Sigmoid colon (tissue), 4 donors: ENCODE results near the gene PLPP1.

Experiments
- EP300 ChIP-seq, 4 donors: sonication (generic); formaldehyde crosslinking; IDR thresholded peaks; one replicate each; pipeline ENCODE4 v1.6.1; 2017; ENCODE audit warnings: antibody characterized with exemption in 4 of 4
- POLR2A ChIP-seq, 2 donors: fragments of 450-650 bp; IDR thresholded peaks; one replicate each; pipeline ENCODE4 v1.6.1; 2016; ENCODE audit warnings: antibody characterized with exemption in 2 of 2, mild to moderate bottlenecking in 2 of 2, moderate library complexity in 2 of 2
- POLR2AphosphoS5 ChIP-seq, 4 donors: sonication (generic); formaldehyde crosslinking; IDR thresholded peaks; one replicate each; pipeline ENCODE4 v1.6.1; 2017; ENCODE audit warnings: antibody characterized with exemption in 4 of 4
- TF ChIP-seq, protein P1 (sequence below), 4 experiments: fragments of 450-650 bp in 3 of 4; fragments of 200-600 bp in 1 of 4; IDR thresholded peaks; one replicate each; pipeline ENCODE4 v1.5.1; 2016 to 2019; ENCODE audit warnings: antibody characterized with exemption in 4 of 4, mild to moderate bottlenecking in 3 of 4, moderate library complexity in 2 of 4

DNA sequence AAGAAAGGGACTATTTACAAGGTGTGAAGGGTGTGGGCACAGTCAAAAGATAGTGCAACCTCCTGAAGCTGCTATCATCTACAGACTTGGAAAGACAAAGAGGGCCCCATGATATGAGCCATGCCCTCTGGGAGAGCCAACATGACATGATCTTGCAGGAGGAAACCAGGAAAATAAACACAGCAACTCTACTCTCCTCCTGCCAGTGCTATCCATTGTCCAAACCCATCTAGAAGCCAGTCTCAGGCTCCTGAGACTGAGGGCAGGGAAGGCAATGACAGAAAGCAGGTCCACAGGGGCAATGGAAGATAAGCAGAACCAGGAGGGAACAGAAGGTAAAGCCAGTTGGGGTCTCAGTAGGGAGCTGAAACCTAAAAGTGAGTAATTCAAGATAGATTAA, 37.1 kb downstream of the PLPP1 start:
- TF ChIP-seq, protein P1, sequence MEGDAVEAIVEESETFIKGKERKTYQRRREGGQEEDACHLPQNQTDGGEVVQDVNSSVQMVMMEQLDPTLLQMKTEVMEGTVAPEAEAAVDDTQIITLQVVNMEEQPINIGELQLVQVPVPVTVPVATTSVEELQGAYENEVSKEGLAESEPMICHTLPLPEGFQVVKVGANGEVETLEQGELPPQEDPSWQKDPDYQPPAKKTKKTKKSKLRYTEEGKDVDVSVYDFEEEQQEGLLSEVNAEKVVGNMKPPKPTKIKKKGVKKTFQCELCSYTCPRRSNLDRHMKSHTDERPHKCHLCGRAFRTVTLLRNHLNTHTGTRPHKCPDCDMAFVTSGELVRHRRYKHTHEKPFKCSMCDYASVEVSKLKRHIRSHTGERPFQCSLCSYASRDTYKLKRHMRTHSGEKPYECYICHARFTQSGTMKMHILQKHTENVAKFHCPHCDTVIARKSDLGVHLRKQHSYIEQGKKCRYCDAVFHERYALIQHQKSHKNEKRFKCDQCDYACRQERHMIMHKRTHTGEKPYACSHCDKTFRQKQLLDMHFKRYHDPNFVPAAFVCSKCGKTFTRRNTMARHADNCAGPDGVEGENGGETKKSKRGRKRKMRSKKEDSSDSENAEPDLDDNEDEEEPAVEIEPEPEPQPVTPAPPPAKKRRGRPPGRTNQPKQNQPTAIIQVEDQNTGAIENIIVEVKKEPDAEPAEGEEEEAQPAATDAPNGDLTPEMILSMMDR (IDR thresholded peaks at IDR 0.05): no peak
- TF ChIP-seq POLR2AphosphoS5 (IDR thresholded peaks at IDR 0.05) (no peak), POLR2A (IDR thresholded peaks at IDR 0.05) (no peak), EP300 (IDR thresholded peaks at IDR 0.05) (no peak)
